ENCODE measurements around the gene ATP2B3. TPM values are rescaled to one million over a fixed set of nuclear protein-coding genes. Genes with fewer than 3 reads are reported as not detected.

The ATP2B3 gene
- total and polyA plus RNA-seq, 9 of the 15 experiments (the other 6 are each of a cell fraction or from before 2014, with no cell fraction given), result 0.04 TPM; not detected in 8

GRCh38 chrX:153549231-153549630, 31.8 kb downstream of the ATP2B3 start:
- no peak for ATAC-seq
- Histone ChIP-seq H3K36me3 (ENCODE audit: control insufficient read depth, insufficient read depth, low read length) (no peaks in the 10 kb centered on the region), H4K20me1 (replicated peaks; ENCODE audit: control insufficient read depth, insufficient read depth, low read length) (no peaks in the 10 kb centered on the region), H3K9ac (ENCODE audit: insufficient read depth in 1 of 2, low read depth in 2 of 2, low read length in 2 of 2) (no peak overlapping the region), H3K79me2 (ENCODE audit: control insufficient read depth, insufficient read depth, low read length) (no peaks in the 10 kb centered on the region), H3K4me1 (replicated peaks in 1 of 2; ENCODE audit: control insufficient read depth in 2 of 2, insufficient read depth in 2 of 2, low read length in 2 of 2) (peaks cover 0 to 32% of the 10 kb centered on the region in 2 experiments; a peak in 3 of 5 replicates), H3K4me3 (no peak overlapping the region), H3K27me3 (ENCODE audit: control insufficient read depth in 2 of 2, insufficient read depth in 2 of 2, low read length in 2 of 2) (peaks cover 9 to 61% of the 10 kb centered on the region in 2 experiments; a peak in 4 of 5 replicates), H3K27ac (ENCODE audit: extremely low read depth, low read depth, low read length) (no peak overlapping the region), H3K9me1 (ENCODE audit: control insufficient read depth, insufficient read depth, low read length) (no peaks in the 10 kb centered on the region), H3K9me3 (replicated peaks; ENCODE audit: control insufficient read depth, insufficient read depth, low read depth, low read length) (no peaks in the 10 kb centered on the region), H3K4me2 (ENCODE audit: insufficient read depth, low read length) (no peak overlapping the region), H2AFZ (ENCODE audit: low read depth, low read length) (no peak overlapping the region)
- in situ Hi-C loops (cut with MboI) (no loop called here), intact Hi-C loops (cut with micrococcal nuclease) (no loop called here)
- BruUV-seq (replicated peaks), result no TSS peak
- WGBS (ENCODE audit: insufficient coverage, low coverage, missing lambda C conversion rate), result 14% methylated on average over 6 of the region's 17 CpGs
- ChIA-PET POLR2A (no interaction called here), CTCF (ENCODE audit: low intra/inter-chr PET ratio) (no interaction called here)
- no peak for TF ChIP-seq DDX20 (tag; IDR thresholded peaks at IDR 0.05; ENCODE audit: low read depth)
- no peak for TF ChIP-seq HOMEZ (CRISPR knock-in tag; IDR thresholded peaks at IDR 0.05)
- TF ChIP-seq E2F4 (CRISPR knock-in tag; IDR thresholded peaks at IDR 0.05; ENCODE audit: low read depth), result no peak
- no peak for TF ChIP-seq ZFP1 (CRISPR knock-in tag; IDR thresholded peaks at IDR 0.05)
- no peak for TF ChIP-seq NUFIP1 (IDR thresholded peaks at IDR 0.05; ENCODE audit: partially characterized antibody)
- TF ChIP-seq ZZZ3 (IDR thresholded peaks at IDR 0.05), result no peak
- no peak for TF ChIP-seq RHOXF2B (CRISPR knock-in tag; conservative IDR thresholded peaks at IDR 0.05)
- no peak for TF ChIP-seq ZNF79 (CRISPR knock-in tag; IDR thresholded peaks at IDR 0.05; ENCODE audit: low read depth)
- no peak for TF ChIP-seq THAP7 (CRISPR knock-in tag; IDR thresholded peaks at IDR 0.05)
- TF ChIP-seq NR2C2 (CRISPR knock-in tag; IDR thresholded peaks at IDR 0.05), result no peak
- no peak for TF ChIP-seq NR2C2 (tag; IDR thresholded peaks at IDR 0.05)
- TF ChIP-seq ZNF347 (CRISPR knock-in tag; IDR thresholded peaks at IDR 0.05; ENCODE audit: low read depth), result no peak
- no peak for TF ChIP-seq SUPT5H (IDR thresholded peaks at IDR 0.05)
- TF ChIP-seq SMARCC2 (IDR thresholded peaks at IDR 0.05; ENCODE audit: low read depth), result no peak
- no peak for TF ChIP-seq ZNF699 (CRISPR knock-in tag; IDR thresholded peaks at IDR 0.05; ENCODE audit: insufficient replicate concordance)
- TF ChIP-seq USF1 (CRISPR knock-in tag; IDR thresholded peaks at IDR 0.05), result no peak
- TF ChIP-seq ZNF184 (CRISPR knock-in tag; IDR thresholded peaks at IDR 0.05), result no peak
- TF ChIP-seq EP400 (IDR thresholded peaks at IDR 0.05), result no peak
- no peak for TF ChIP-seq LCOR (CRISPR knock-in tag; IDR thresholded peaks at IDR 0.05)
- TF ChIP-seq NFE2 (IDR thresholded peaks at IDR 0.05; ENCODE audit: low read depth), result no peak
- TF ChIP-seq SLC30A9 (CRISPR knock-in tag; IDR thresholded peaks at IDR 0.05), result no peak
- DNase-seq (ENCODE audit: extremely low read depth in 1 of 4, low spot score in 3 of 4), result no peak
- no peak for FAIRE-seq

Measured in K562 (cell line).